IgD-negative memory B cell (primary cell): Measurements from ENCODE around the gene IFNA6. TPM values are rescaled to one million over a fixed set of nuclear protein-coding genes. Genes with fewer than 3 reads are reported as not detected.
A peak's percentile ranks its signal among the peaks of the same experiment; 100 is the strongest.

Experiments used
- H3K27ac Mint-ChIP-seq, 3 donors: one replicate each; pipeline ENCODE4 v1.8.0; 2020 to 2022; ENCODE audit warnings: mild to moderate bottlenecking in 3 of 3, mixed read lengths in 3 of 3, moderate library complexity in 1 of 3
- H3K27me3 Mint-ChIP-seq: one replicate; pipeline ENCODE4 v1.8.0; 2021; ENCODE audit warnings: mixed read lengths
- H3K36me3 Mint-ChIP-seq: one replicate; pipeline ENCODE4 v1.8.0; 2020; ENCODE audit warnings: mild to moderate bottlenecking, mixed read lengths
- H3K4me1 Mint-ChIP-seq, 3 donors: one replicate each; pipeline ENCODE4 v1.8.0; 2020 to 2022; ENCODE audit warnings: mixed read lengths in 3 of 3, mild to moderate bottlenecking in 1 of 3
- H3K4me3 Mint-ChIP-seq, 4 donors: one replicate each; pipeline ENCODE4 v1.8.0; 2020 to 2022; ENCODE audit warnings: mild to moderate bottlenecking in 4 of 4, mixed read lengths in 4 of 4, moderate library complexity in 3 of 4
- H3K9me3 Mint-ChIP-seq, 3 donors: one replicate each; pipeline ENCODE4 v1.8.0; 2020 to 2021; ENCODE audit warnings: mixed read lengths in 3 of 3, mild to moderate bottlenecking in 1 of 3
- polyA plus RNA-seq: library from polyadenylated mRNA; unstranded; fragments of 300-500 nt; fragmentation: Illumina TruSeq; gene quantifications from one replicate; pipeline ENCODE4 v1.2.3, GENCODE V29; 2021

IFNA6 gene
- polyA plus RNA-seq, 1 donor from 2014 or later = not detected

DNA sequence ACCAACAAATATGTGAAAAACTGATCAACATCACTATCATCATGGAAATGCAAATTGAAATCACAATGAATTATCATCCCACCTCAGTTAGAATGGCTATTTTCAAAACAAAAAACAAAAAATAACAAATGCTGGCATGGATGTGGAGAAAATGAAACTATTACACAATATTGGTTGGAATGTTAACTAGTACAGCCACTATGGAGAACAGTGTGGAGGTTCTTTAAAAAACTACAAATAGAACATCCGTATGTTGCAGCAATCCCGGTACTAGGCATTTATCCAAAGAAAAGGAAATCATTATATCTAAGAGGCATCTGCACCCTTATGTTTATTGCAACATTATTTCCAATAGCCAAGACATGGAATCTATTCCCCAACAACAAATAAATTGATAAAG lies 36.5 kb downstream of the IFNA6 start:
- Mint-ChIP-seq H3K36me3 (no peaks in the 10 kb centered on the region), H3K4me3 (no peak overlapping the region), H3K4me1 (no peaks in the 10 kb centered on the region), H3K27ac (no peak overlapping the region), H3K27me3 (peaks cover 6% of the 10 kb centered on the region), H3K9me3 (no peaks in the 10 kb centered on the region)

DNA sequence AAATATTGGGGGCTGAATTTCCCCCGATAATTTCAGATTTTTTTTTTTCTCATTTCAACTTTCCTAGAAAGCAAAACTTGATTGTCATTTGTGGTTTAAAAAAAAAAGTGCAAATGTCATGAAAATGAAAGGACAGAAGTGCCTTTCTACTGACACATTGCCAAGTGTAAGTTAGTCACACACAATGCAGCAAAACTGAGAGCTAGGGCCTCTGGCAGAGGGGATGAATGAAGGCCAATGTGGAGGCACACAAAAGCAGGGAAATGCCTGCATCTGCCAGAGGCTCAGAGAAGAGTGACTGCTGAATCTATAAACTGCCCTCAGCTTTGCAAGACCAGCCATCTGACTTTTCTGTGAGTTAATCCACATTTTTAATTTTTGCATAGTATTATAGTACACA lies 38.8 kb downstream of the IFNA6 start:
- no peak overlapping the region for H3K27ac Mint-ChIP-seq
- no peaks in the 10 kb centered on the region for H3K9me3 Mint-ChIP-seq
- no peaks in the 10 kb centered on the region for H3K4me1 Mint-ChIP-seq
- H3K4me3 Mint-ChIP-seq = no peak overlapping the region
- peaks cover 6% of the 10 kb centered on the region for H3K27me3 Mint-ChIP-seq
- H3K36me3 Mint-ChIP-seq = no peaks in the 10 kb centered on the region

DNA sequence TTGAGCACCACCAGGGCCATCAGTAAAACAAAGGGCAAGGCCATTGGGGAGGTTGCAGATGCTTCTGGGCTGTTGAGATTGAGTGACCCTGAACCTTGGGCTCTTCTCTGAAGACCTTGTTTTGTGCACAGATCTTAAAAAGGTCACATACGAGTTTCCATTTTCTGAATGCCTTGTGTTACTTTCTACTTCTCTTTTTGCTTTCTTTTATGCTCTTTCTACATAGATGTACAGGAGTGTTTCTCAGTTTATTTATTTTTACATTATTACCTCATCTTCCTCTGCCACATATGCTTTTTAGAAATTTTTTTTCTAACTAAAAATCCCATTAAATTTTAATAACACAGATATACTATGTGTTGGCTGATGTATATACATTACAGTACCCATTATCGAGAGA lies 45.5 kb downstream of the IFNA6 start, which contains the start of gene IFNA5:
Gene IFNA5, minus strand, starts transcription at position 101 of the 400 bp plus-strand sequence. Its CDS starts 57 bp downstream, at position 44.
- H3K27me3 Mint-ChIP-seq = peaks cover 18% of the 10 kb centered on the region

More for the DNA sequence above, 45.5 kb downstream of the IFNA6 start, which contains the start of gene IFNA5:
- H3K36me3 Mint-ChIP-seq = no peaks in the 10 kb centered on the region
- no peaks in the 10 kb centered on the region for H3K4me1 Mint-ChIP-seq
- no peak within 1 kb of the TSS for H3K27ac Mint-ChIP-seq
- H3K4me3 Mint-ChIP-seq = peak within 1 kb of the TSS in 1 of 4 donors; percentile 3
- no peaks in the 10 kb centered on the region for H3K9me3 Mint-ChIP-seq

Other genes with a start within 250 kb of the IFNA6 start
- gene IFNW1, start 209.1 kb downstream of the IFNA6 start, polyA plus RNA-seq = not detected
- gene IFNA21, start 184.2 kb downstream of the IFNA6 start, polyA plus RNA-seq = not detected
- gene IFNA4, start 163.3 kb downstream of the IFNA6 start, polyA plus RNA-seq = not detected
- not detected for gene IFNA7, start 148.7 kb downstream of the IFNA6 start, polyA plus RNA-seq
- gene IFNA10, start 143.7 kb downstream of the IFNA6 start, polyA plus RNA-seq = not detected
- not detected for gene IFNA16, start 133.6 kb downstream of the IFNA6 start, polyA plus RNA-seq
- gene IFNA17, start 122.7 kb downstream of the IFNA6 start, polyA plus RNA-seq = not detected
- not detected for gene IFNA14, start 110.9 kb downstream of the IFNA6 start, polyA plus RNA-seq
- gene IFNA5, start 45.6 kb downstream of the IFNA6 start, polyA plus RNA-seq = not detected
- gene KLHL9, start 15.5 kb downstream of the IFNA6 start, polyA plus RNA-seq = 8.4 TPM
- gene IFNA13, start 17.2 kb upstream of the IFNA6 start, polyA plus RNA-seq = not detected
- not detected for gene IFNA2, start 34.5 kb upstream of the IFNA6 start, polyA plus RNA-seq
- not detected for gene IFNA8, start 58.2 kb upstream of the IFNA6 start, polyA plus RNA-seq
- gene IFNA1, start 89.6 kb upstream of the IFNA6 start, polyA plus RNA-seq = 0.38 TPM
- not detected for gene IFNE, start 131.4 kb upstream of the IFNA6 start, polyA plus RNA-seq